ENCODE data around the gene SBK2.

The SBK2 gene

GRCh38 chr19:55567708-55568328 is 30.9 kb upstream of the SBK2 start:
- no peak overlapping the region for H3K4me3 ChIP-seq (ENCODE audit: low read depth, low read length)
- TF ChIP-seq CTCF (IDR thresholded peaks at IDR 0.05; ENCODE audit: low read depth, low read length): no peak

- no peak for TF ChIP-seq CTCF (IDR thresholded peaks at IDR 0.05; ENCODE audit: low read depth, low read length)
- no peak overlapping the region for H3K4me3 ChIP-seq (ENCODE audit: low read depth, low read length)
Observed at GRCh38 chr19:55566823-55567222, 29.9 kb upstream of the SBK2 start.

- no peak for TF ChIP-seq CTCF (IDR thresholded peaks at IDR 0.05; ENCODE audit: low read depth, low read length)
- no peak overlapping the region for H3K4me3 ChIP-seq (ENCODE audit: low read depth, low read length)
Observed at GRCh38 chr19:55563261-55563690, 26.3 kb upstream of the SBK2 start.

GRCh38 chr19:55559684-55560083 is 22.8 kb upstream of the SBK2 start:
- no peak overlapping the region for H3K4me3 ChIP-seq (ENCODE audit: low read depth, low read length)
- no peak for TF ChIP-seq CTCF (IDR thresholded peaks at IDR 0.05; ENCODE audit: low read depth, low read length)

GRCh38 chr19:55554741-55555152 is 17.8 kb upstream of the SBK2 start:
- no peak overlapping the region for H3K4me3 ChIP-seq (ENCODE audit: low read depth, low read length)
- no peak for TF ChIP-seq CTCF (IDR thresholded peaks at IDR 0.05; ENCODE audit: low read depth, low read length)

GRCh38 chr19:55554302-55554701 is 17.4 kb upstream of the SBK2 start:
- TF ChIP-seq CTCF (IDR thresholded peaks at IDR 0.05; ENCODE audit: low read depth, low read length): no peak
- no peak overlapping the region for H3K4me3 ChIP-seq (ENCODE audit: low read depth, low read length)

- no peak overlapping the region for H3K4me3 ChIP-seq (ENCODE audit: low read depth, low read length)
- no peak for TF ChIP-seq CTCF (IDR thresholded peaks at IDR 0.05; ENCODE audit: low read depth, low read length)
Observed at GRCh38 chr19:55553217-55554182, 16.6 kb upstream of the SBK2 start.
